B cell (primary cell): ENCODE measurements around the gene NMB.
"Not testable (repeated sequence)": the region's sequence is repeated elsewhere in the genome, so short reads cannot be mapped to it uniquely, and the experiment has no call there.

Source experiments
- EZH2 ChIP-seq: IDR thresholded peaks from 2 replicates; pipeline ENCODE4 v1.6.1; 2012; ENCODE audit warnings: borderline replicate concordance, low read depth, mild to moderate bottlenecking, moderate library complexity, low read length; ENCODE audit not compliant: insufficient read depth, poor library complexity, severe bottlenecking
- TF ChIP-seq, protein P1 (sequence below): fragments of 200-600 bp; IDR thresholded peaks from one replicate; pipeline ENCODE4 v1.8.0; 2022; ENCODE audit warnings: antibody characterized with exemption, mild to moderate bottlenecking

DNA sequence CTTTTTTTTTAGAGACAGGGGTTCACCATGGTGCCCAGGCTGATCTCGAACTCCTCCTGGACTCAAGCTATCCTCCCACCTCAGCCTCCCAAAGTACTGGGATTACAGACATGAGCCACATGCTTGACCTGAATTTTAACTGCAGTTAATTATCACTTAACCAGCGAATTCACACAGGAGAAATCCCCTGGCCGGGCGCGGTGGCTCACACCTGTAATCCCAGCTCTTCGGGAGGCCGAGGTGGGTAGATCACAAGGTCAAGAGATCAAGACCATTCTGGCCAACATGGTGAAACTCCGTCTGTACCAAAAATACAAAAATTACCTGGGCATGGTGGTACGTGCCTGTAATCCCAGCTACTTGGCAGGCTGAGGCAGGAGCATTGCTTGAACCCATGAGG is 16.1 kb downstream of the NMB start:
- TF ChIP-seq, protein P1, sequence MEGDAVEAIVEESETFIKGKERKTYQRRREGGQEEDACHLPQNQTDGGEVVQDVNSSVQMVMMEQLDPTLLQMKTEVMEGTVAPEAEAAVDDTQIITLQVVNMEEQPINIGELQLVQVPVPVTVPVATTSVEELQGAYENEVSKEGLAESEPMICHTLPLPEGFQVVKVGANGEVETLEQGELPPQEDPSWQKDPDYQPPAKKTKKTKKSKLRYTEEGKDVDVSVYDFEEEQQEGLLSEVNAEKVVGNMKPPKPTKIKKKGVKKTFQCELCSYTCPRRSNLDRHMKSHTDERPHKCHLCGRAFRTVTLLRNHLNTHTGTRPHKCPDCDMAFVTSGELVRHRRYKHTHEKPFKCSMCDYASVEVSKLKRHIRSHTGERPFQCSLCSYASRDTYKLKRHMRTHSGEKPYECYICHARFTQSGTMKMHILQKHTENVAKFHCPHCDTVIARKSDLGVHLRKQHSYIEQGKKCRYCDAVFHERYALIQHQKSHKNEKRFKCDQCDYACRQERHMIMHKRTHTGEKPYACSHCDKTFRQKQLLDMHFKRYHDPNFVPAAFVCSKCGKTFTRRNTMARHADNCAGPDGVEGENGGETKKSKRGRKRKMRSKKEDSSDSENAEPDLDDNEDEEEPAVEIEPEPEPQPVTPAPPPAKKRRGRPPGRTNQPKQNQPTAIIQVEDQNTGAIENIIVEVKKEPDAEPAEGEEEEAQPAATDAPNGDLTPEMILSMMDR, result not testable (repeated sequence)
- TF ChIP-seq EZH2, result not testable (repeated sequence)
